Keratinocyte (primary cell): ENCODE measurements around the gene CD44. TPM values are rescaled to one million over a fixed set of nuclear protein-coding genes. Genes with fewer than 3 reads are reported as not detected.

ENCODE experiments used
- DNase-seq: peaks from one replicate; pipeline ENCODE4 v3.0.0-alpha.2; 2011; ENCODE audit warnings: low read depth, missing footprints, low spot score
- FAIRE-seq: peaks from 2 replicates; lab custom pipeline; 2011; peaks lifted over from hg19 to GRCh38; lab: Jason Lieb, UNC
- H2AFZ ChIP-seq: 2 replicates; pipeline ENCODE4 v1.6.0; 2012; ENCODE audit warnings: low read length, control low read depth, inconsistent platforms; ENCODE audit not compliant: control insufficient read depth
- H3K27ac ChIP-seq: 2 replicates; pipeline ENCODE4 v1.5.1; 2011; ENCODE audit warnings: low read length; ENCODE audit not compliant: control insufficient read depth, insufficient read depth
- H3K27me3 ChIP-seq: 3 replicates; pipeline ENCODE4 v1.6.0; 2011; ENCODE audit warnings: low read length; ENCODE audit not compliant: control insufficient read depth, insufficient read depth; ENCODE audit errors: extremely low read depth
- H3K36me3 ChIP-seq, 2 experiments: 2 replicates in 1 of 2; 3 replicates in 1 of 2; pipeline ENCODE4 v1.5.1; 2011; ENCODE audit warnings: low read length in 2 of 2, mild to moderate bottlenecking in 1 of 2; ENCODE audit not compliant: control insufficient read depth in 2 of 2, insufficient read depth in 2 of 2; ENCODE audit errors: extremely low read depth in 1 of 2
- H3K4me1 ChIP-seq: 3 replicates; pipeline ENCODE4 v1.5.1; 2011; ENCODE audit warnings: low read length; ENCODE audit not compliant: control insufficient read depth, insufficient read depth; ENCODE audit errors: extremely low read depth
- H3K4me2 ChIP-seq: 3 replicates; pipeline ENCODE4 v1.6.0; 2011; ENCODE audit warnings: low read depth, low read length; ENCODE audit not compliant: control insufficient read depth, insufficient read depth; ENCODE audit errors: extremely low read depth
- H3K4me3 ChIP-seq, 3 experiments: fragments of 200-600 bp in 1 of 3; sonication (generic) in 1 of 3; 2 replicates in 2 of 3; 3 replicates in 1 of 3; pipeline ENCODE4 v1.5.1; 2011 to 2016; ENCODE audit warnings: low read length in 3 of 3, mild to moderate bottlenecking in 3 of 3, control low read depth in 2 of 3, inconsistent platforms in 1 of 3, low read depth in 1 of 3, mixed read lengths in 1 of 3, mixed run types in 1 of 3, moderate library complexity in 1 of 3; ENCODE audit not compliant: control insufficient read depth in 2 of 3, insufficient read depth in 2 of 3; ENCODE audit errors: extremely low read depth in 1 of 3
- H3K79me2 ChIP-seq: 2 replicates; pipeline ENCODE4 v1.6.0; 2012; ENCODE audit warnings: low read length; ENCODE audit not compliant: control insufficient read depth, insufficient read depth
- H3K9ac ChIP-seq: 3 replicates; pipeline ENCODE4 v1.6.0; 2011; ENCODE audit warnings: low read length; ENCODE audit not compliant: control insufficient read depth, insufficient read depth; ENCODE audit errors: extremely low read depth
- H3K9me1 ChIP-seq: 3 replicates; pipeline ENCODE4 v1.6.0; 2011; ENCODE audit warnings: low read length; ENCODE audit not compliant: control insufficient read depth, insufficient read depth; ENCODE audit errors: extremely low read depth
- H3K9me3 ChIP-seq: 2 replicates; pipeline ENCODE4 v1.5.1; 2012; ENCODE audit warnings: low read depth, low read length; ENCODE audit not compliant: control insufficient read depth
- H4K20me1 ChIP-seq: 3 replicates; pipeline ENCODE4 v1.6.0; 2011; ENCODE audit warnings: low read length; ENCODE audit not compliant: control insufficient read depth, insufficient read depth; ENCODE audit errors: extremely low read depth
- EZH2 ChIP-seq: IDR thresholded peaks from one replicate; pipeline ENCODE4 v1.6.1; 2012; ENCODE audit warnings: inconsistent platforms, mild to moderate bottlenecking, low read length, moderate library complexity
- dilution Hi-C: fragments of 300-500 bp; cut with MboI; formaldehyde crosslinking; loops from one replicate; pipeline ENCODE4 v1.7.0; 2020; ENCODE audit warnings: low sequenced_read_pairs; ENCODE audit not compliant: extremely low pct_ligation_motif_present
- polyA plus RNA-seq, 5 experiments: library from polyadenylated mRNA; depleted of rRNA in 3 of 5; stranded (reverse) in 3 of 5; stranded (forward) in 1 of 5; unstranded in 1 of 5; fragments of >200 nt; gene quantifications; 1 replicate in 1 of 5; 2 replicates in 3 of 5; 3 replicates in 1 of 5; pipeline versions ENCODE4 v1.2.1 to v1.2.3, GENCODE V29; 2011 to 2012; ENCODE audit warnings: missing spikeins in 2 of 5, low read depth in 1 of 5, low replicate concordance in 1 of 5
- TF ChIP-seq, protein P1 (sequence below), 3 experiments: IDR thresholded peaks in 1 of 3; conservative IDR thresholded peaks in 1 of 3; optimal IDR thresholded peaks in 1 of 3; 2 replicates in 2 of 3; 3 replicates in 1 of 3; pipeline versions ENCODE3 to v1.5.1; 2011; ENCODE audit warnings: low read length in 3 of 3, mild to moderate bottlenecking in 3 of 3, moderate library complexity in 2 of 3, control low read depth in 1 of 3, inconsistent platforms in 1 of 3; ENCODE audit not compliant: insufficient read depth in 2 of 3; ENCODE audit errors: extremely low read depth in 1 of 3

The CD44 gene
- polyA plus RNA-seq, 1 donor (not counting 4 experiments of a cell fraction or from before 2014, with no cell fraction given), result 2,038 TPM

DNA sequence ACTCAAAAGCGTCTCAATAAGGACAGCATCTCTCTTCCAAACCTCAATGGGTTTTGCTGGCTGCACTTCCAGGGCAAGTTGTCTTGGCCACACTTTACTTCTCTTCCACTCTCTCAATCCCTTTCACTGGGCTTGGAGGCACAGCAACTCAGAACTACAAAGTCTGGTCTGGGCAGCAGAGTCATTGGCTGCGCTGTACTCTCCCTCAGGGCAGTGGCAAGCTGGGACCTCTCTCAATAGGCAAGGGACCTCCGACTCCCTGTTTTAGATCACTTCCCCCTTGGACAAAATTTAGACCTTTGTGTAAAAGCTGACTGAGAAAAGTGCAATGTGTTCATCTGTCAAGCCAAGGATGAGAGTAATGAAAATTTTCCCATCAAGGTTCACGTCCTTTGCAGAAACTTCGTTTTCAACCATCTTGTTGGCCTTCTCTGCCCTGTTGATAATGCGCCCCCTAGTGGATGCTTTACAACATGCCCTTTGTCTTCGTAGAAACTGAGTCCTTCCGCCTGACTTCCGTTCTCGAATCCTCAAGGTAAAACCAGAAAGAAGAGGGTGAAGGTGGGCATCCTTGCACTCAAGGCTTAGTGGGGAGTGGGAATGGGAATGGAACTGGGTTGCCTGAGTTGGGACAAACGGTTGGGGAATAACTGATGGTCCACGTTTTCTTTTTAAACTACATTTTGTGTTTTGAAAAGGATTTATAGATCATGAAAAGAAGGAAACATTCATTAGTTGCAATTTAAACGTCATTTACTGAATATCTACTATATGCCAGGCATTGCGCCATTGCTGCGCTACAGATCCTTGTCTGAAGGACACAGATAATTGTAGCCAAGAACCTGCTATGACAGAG, 99.1 kb downstream of the CD44 start:
- Histone ChIP-seq H3K4me3 (peak overlapping the region in 1 of 3 experiments; percentile 23), H3K4me2 (peak overlapping the region; percentile 57), H3K9ac (no peak overlapping the region), H3K79me2 (no peaks in the 10 kb centered on the region), H2AFZ (no peak overlapping the region), H3K9me3 (no peaks in the 10 kb centered on the region), H3K27me3 (no peaks in the 10 kb centered on the region), H3K9me1 (no peaks in the 10 kb centered on the region), H4K20me1 (no peaks in the 10 kb centered on the region), H3K27ac (no peak overlapping the region), H3K4me1 (peaks cover 32% of the 10 kb centered on the region), H3K36me3 (no peaks in the 10 kb centered on the region)
- dilution Hi-C loops, result no loop called here
- DNase-seq, result no peak
- FAIRE-seq, result peak; percentile 84
- no peak for TF ChIP-seq EZH2
- TF ChIP-seq, protein P1, sequence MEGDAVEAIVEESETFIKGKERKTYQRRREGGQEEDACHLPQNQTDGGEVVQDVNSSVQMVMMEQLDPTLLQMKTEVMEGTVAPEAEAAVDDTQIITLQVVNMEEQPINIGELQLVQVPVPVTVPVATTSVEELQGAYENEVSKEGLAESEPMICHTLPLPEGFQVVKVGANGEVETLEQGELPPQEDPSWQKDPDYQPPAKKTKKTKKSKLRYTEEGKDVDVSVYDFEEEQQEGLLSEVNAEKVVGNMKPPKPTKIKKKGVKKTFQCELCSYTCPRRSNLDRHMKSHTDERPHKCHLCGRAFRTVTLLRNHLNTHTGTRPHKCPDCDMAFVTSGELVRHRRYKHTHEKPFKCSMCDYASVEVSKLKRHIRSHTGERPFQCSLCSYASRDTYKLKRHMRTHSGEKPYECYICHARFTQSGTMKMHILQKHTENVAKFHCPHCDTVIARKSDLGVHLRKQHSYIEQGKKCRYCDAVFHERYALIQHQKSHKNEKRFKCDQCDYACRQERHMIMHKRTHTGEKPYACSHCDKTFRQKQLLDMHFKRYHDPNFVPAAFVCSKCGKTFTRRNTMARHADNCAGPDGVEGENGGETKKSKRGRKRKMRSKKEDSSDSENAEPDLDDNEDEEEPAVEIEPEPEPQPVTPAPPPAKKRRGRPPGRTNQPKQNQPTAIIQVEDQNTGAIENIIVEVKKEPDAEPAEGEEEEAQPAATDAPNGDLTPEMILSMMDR (optimal IDR thresholded peaks at IDR 0.05 in 1 of 3, IDR thresholded peaks at IDR 0.05 in 1 of 3, conservative IDR thresholded peaks at IDR 0.05 in 1 of 3; ENCODE audit: extremely low read depth in 1 of 3, insufficient read depth in 2 of 3, low read length in 3 of 3), result peak; percentile 69 to 81 (median 79)

GRCh38 chr11:35238882-35239281, 99.9 kb downstream of the CD44 start:
- DNase-seq (no peak), FAIRE-seq (no peak)
- H3K36me3 ChIP-seq, result no peaks in the 10 kb centered on the region
- no peaks in the 10 kb centered on the region for H3K79me2 ChIP-seq
- H3K4me1 ChIP-seq, result peaks cover 32% of the 10 kb centered on the region
- no peaks in the 10 kb centered on the region for H3K9me3 ChIP-seq
- H3K9me1 ChIP-seq, result no peaks in the 10 kb centered on the region
- no peak overlapping the region for H3K9ac ChIP-seq
- H3K4me3 ChIP-seq, result no peak overlapping the region
- H4K20me1 ChIP-seq, result no peaks in the 10 kb centered on the region
- dilution Hi-C loops, result no loop called here
- no peaks in the 10 kb centered on the region for H3K27me3 ChIP-seq
- H2AFZ ChIP-seq, result no peak overlapping the region
- no peak overlapping the region for H3K27ac ChIP-seq
- no peak overlapping the region for H3K4me2 ChIP-seq
- no peak for TF ChIP-seq EZH2
- TF ChIP-seq, protein P1 (optimal IDR thresholded peaks at IDR 0.05 in 1 of 3, IDR thresholded peaks at IDR 0.05 in 1 of 3, conservative IDR thresholded peaks at IDR 0.05 in 1 of 3; ENCODE audit: extremely low read depth in 1 of 3, insufficient read depth in 2 of 3, low read length in 3 of 3), result no peak
